CD14-positive monocyte (primary cell): ENCODE measurements around the gene CYP4F11. TPM values are rescaled to one million over a fixed set of nuclear protein-coding genes. Genes with fewer than 3 reads are reported as not detected.

Source experiments
- DNase-seq, 3 donors: peaks; one replicate each; pipeline ENCODE4 v3.0.0-alpha.2; 2011 to 2022
- H2AFZ ChIP-seq: 2 replicates; pipeline ENCODE4 v1.6.0; 2012; ENCODE audit warnings: mild to moderate bottlenecking, low read depth, low read length, inconsistent platforms; ENCODE audit not compliant: insufficient read depth, poor library complexity, severe bottlenecking
- H3K27ac ChIP-seq, 2 donors: 1 replicate in 1 of 2; 2 replicates in 1 of 2; pipeline ENCODE4 v1.5.1; 2012 to 2013; ENCODE audit warnings: low read length in 2 of 2, control low read depth in 1 of 2, inconsistent platforms in 1 of 2, low read depth in 1 of 2, mild to moderate bottlenecking in 1 of 2
- H3K27me3 ChIP-seq, 2 donors: one replicate each; pipeline versions ENCODE4 v1.6.0 to v1.6.1; 2011 to 2013; ENCODE audit warnings: low read length in 2 of 2; ENCODE audit not compliant: control insufficient read depth in 2 of 2, insufficient read depth in 2 of 2
- H3K36me3 ChIP-seq, 2 donors: replicated peaks in 1 of 2; 1 replicate in 1 of 2; 2 replicates in 1 of 2; pipeline versions ENCODE4 v1.5.1 to v1.6.1; 2012 to 2013; ENCODE audit warnings: low read length in 2 of 2, control low read depth in 1 of 2, inconsistent platforms in 1 of 2, mild to moderate bottlenecking in 1 of 2; ENCODE audit not compliant: insufficient read depth in 2 of 2, control insufficient read depth in 1 of 2
- H3K4me1 ChIP-seq, 2 donors: 1 replicate in 1 of 2; 2 replicates in 1 of 2; pipeline versions ENCODE4 v1.5.1 to v1.6.1; 2012 to 2013; ENCODE audit warnings: low read length in 2 of 2, control low read depth in 1 of 2, inconsistent platforms in 1 of 2, mild to moderate bottlenecking in 1 of 2, moderate library complexity in 1 of 2; ENCODE audit not compliant: insufficient read depth in 2 of 2, control insufficient read depth in 1 of 2
- H3K4me2 ChIP-seq: replicated peaks from 2 replicates; pipeline ENCODE3; 2012; ENCODE audit warnings: low read length, moderate library complexity, mild to moderate bottlenecking; ENCODE audit not compliant: poor library complexity, severe bottlenecking; ENCODE audit errors: extremely low read depth
- H3K4me3 ChIP-seq, 3 experiments: fragments of 200-600 bp in 1 of 3; sonication (generic) in 1 of 3; replicated peaks in 1 of 3; 1 replicate in 2 of 3; 2 replicates in 1 of 3; pipeline ENCODE4 v1.5.1; 2011 to 2013; ENCODE audit warnings: low read length in 3 of 3, mild to moderate bottlenecking in 3 of 3, control low read depth in 2 of 3, low read depth in 2 of 3, inconsistent platforms in 1 of 3, moderate library complexity in 1 of 3
- H3K79me2 ChIP-seq: 2 replicates; pipeline ENCODE4 v1.6.0; 2012; ENCODE audit warnings: mild to moderate bottlenecking, control low read depth, inconsistent platforms, low read length, moderate library complexity; ENCODE audit not compliant: insufficient read depth
- H3K9ac ChIP-seq: 2 replicates; pipeline ENCODE4 v1.6.0; 2017; ENCODE audit warnings: low read length, mild to moderate bottlenecking; ENCODE audit not compliant: insufficient read depth, poor library complexity, severe bottlenecking
- H3K9me3 ChIP-seq, 2 donors: replicated peaks in 1 of 2; 1 replicate in 1 of 2; 2 replicates in 1 of 2; pipeline versions ENCODE4 v1.5.1 to v1.6.1; 2012 to 2013; ENCODE audit warnings: low read length in 2 of 2, control low read depth in 1 of 2; ENCODE audit not compliant: control insufficient read depth in 1 of 2, insufficient read depth in 1 of 2
- H4K20me1 ChIP-seq: 2 replicates; pipeline ENCODE4 v1.6.0; 2012; ENCODE audit warnings: mild to moderate bottlenecking, low read length, control low read depth, moderate library complexity; ENCODE audit not compliant: insufficient read depth
- H3K27ac Mint-ChIP-seq, 7 donors: one replicate each; pipeline ENCODE4 v1.8.0; 2020; ENCODE audit warnings: mild to moderate bottlenecking in 7 of 7, mixed read lengths in 7 of 7, moderate library complexity in 6 of 7, inconsistent platforms in 2 of 7
- H3K27me3 Mint-ChIP-seq, 3 donors: one replicate each; pipeline ENCODE4 v1.8.0; 2021 to 2022; ENCODE audit warnings: low read depth in 3 of 3, mild to moderate bottlenecking in 3 of 3, mixed read lengths in 3 of 3, moderate library complexity in 3 of 3, inconsistent platforms in 1 of 3
- H3K36me3 Mint-ChIP-seq, 2 donors: one replicate each; pipeline ENCODE4 v1.8.0; 2020; ENCODE audit warnings: mixed read lengths in 2 of 2, inconsistent platforms in 1 of 2, mild to moderate bottlenecking in 1 of 2
- H3K4me1 Mint-ChIP-seq: one replicate; pipeline ENCODE4 v1.8.0; 2020; ENCODE audit warnings: mild to moderate bottlenecking, mixed read lengths
- H3K4me3 Mint-ChIP-seq, 2 donors: one replicate each; pipeline ENCODE4 v1.8.0; 2020; ENCODE audit warnings: mild to moderate bottlenecking in 2 of 2, mixed read lengths in 2 of 2, moderate library complexity in 1 of 2
- H3K9me3 Mint-ChIP-seq, 7 donors: one replicate each; pipeline ENCODE4 v1.8.0; 2020 to 2022; ENCODE audit warnings: mixed read lengths in 7 of 7, mild to moderate bottlenecking in 6 of 7, moderate library complexity in 6 of 7, inconsistent platforms in 2 of 7
- CTCF ChIP-seq: fragments of 200-600 bp; IDR thresholded peaks from one replicate; pipeline ENCODE4 v1.8.0; 2022; ENCODE audit warnings: antibody characterized with exemption, mild to moderate bottlenecking
- WGBS: methylation state at CpG from one replicate; pipeline ENCODE4 v1.1.5; 2013; ENCODE audit warnings: missing lambda C conversion rate; ENCODE audit not compliant: insufficient coverage; 5-methylcytosine and 5-hydroxymethylcytosine counted together
- intact Hi-C, 2 donors: fragments of 100-400 bp; cut with micrococcal nuclease; formaldehyde crosslinking; loops; one replicate each; pipeline versions ENCODE4 v1.15.0 to v1.15.1; 2023
- polyA plus RNA-seq, 3 donors: library from polyadenylated mRNA; depleted of rRNA in 1 of 3; unstranded in 2 of 3; stranded (reverse) in 1 of 3; fragments of 300-500 nt in 2 of 3; fragments of >200 nt in 1 of 3; fragmentation: Illumina TruSeq in 2 of 3; gene quantifications; 1 replicate in 2 of 3; 2 replicates in 1 of 3; pipeline ENCODE4 v1.2.3, GENCODE V29; 2012 to 2021

The CYP4F11 gene
- polyA plus RNA-seq, 3 donors, result not detected

DNA sequence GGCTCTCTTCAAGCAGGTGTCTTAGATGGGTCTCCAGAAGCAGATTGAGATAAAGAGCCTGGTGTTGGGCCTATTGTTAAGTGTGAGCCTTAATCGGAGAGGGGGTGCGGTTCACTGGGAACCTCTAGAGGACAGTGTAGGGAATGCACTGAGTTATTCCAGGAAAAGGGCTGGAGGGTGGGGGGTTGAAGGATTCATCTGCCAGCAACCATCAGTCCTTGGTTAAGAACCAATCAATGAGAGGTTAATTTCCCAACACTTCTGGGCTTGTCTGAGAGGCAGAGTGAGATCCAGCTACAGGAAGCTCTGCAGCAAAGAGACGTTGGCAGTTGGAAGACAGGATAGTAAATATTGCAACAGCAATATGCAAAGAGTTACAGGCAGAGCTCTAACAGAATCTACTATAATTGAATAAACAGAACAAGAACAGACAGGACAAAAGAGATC, 65.2 kb downstream of the CYP4F11 start:
- DNase-seq, result peak; percentile 21 to 43 (median 41)
- intact Hi-C loops, result loop anchor here in 1 of 2 donors (5.0 kb wide), 1 partner anchor 237 kb away; no protein-coding TSS in a partner anchor
- H3K27ac ChIP-seq, result no peak overlapping the region
- H3K4me1 Mint-ChIP-seq, result peaks cover 57% of the 10 kb centered on the region
- no peak overlapping the region for H3K4me3 Mint-ChIP-seq
- H3K27ac Mint-ChIP-seq, result peak overlapping the region in 2 of 7 donors; percentile 6 to 75
- H3K27me3 ChIP-seq, result no peaks in the 10 kb centered on the region
- TF ChIP-seq CTCF, result peak; percentile 62
- H3K36me3 Mint-ChIP-seq, result no peaks in the 10 kb centered on the region
- H3K4me3 ChIP-seq, result no peak overlapping the region
- no peaks in the 10 kb centered on the region for H3K9me3 ChIP-seq
- H3K9me3 Mint-ChIP-seq, result peaks cover 0 to 2% (median 0%) of the 10 kb centered on the region in 7 donors
- no peaks in the 10 kb centered on the region for H3K36me3 ChIP-seq
- H4K20me1 ChIP-seq, result no peaks in the 10 kb centered on the region
- 0% methylated on average over 2 of the region's 3 CpGs for WGBS
- no peaks in the 10 kb centered on the region for H3K79me2 ChIP-seq
- peak overlapping the region; percentile 71 for H2AFZ ChIP-seq
- no peaks in the 10 kb centered on the region for H3K27me3 Mint-ChIP-seq
- H3K9ac ChIP-seq, result no peak overlapping the region
- peaks cover 29 to 34% of the 10 kb centered on the region in 2 donors for H3K4me1 ChIP-seq
- H3K4me2 ChIP-seq, result peak overlapping the region; percentile 11

DNA sequence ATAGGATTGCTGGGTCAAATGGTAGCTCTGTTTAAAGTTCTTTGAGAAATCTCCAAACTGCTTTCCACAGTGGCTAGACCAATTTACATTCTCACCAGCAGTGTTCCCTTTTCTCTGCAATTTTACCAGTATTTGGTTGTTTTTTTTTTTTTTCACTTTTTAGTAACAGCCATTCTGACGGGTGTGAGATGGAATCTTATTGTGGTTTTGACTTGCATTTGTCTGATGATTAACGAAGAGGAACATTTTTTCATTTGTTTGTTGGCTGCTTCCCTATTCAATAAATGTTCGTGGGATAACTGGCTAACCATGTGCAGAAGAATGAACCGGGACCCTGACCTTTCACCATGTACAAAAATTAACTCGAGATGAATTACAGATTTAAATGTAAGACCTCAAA, 67.7 kb downstream of the CYP4F11 start:
- intact Hi-C loops, result loop anchor here in 1 of 2 donors (5.0 kb wide), 1 partner anchor 234 kb away; no protein-coding TSS in a partner anchor

More for the DNA sequence above, 67.7 kb downstream of the CYP4F11 start:
- no peak overlapping the region for H3K4me2 ChIP-seq
- TF ChIP-seq CTCF, result no peak
- H2AFZ ChIP-seq, result no peak overlapping the region
- WGBS, result 0% methylated on average over 3 of the region's 5 CpGs
- H3K27ac ChIP-seq, result no peak overlapping the region
- no peaks in the 10 kb centered on the region for H3K79me2 ChIP-seq
- peaks cover 58% of the 10 kb centered on the region for H3K4me1 Mint-ChIP-seq
- no peaks in the 10 kb centered on the region for H4K20me1 ChIP-seq
- peaks cover 0 to 8% (median 0%) of the 10 kb centered on the region in 3 donors for H3K27me3 Mint-ChIP-seq
- no peaks in the 10 kb centered on the region for H3K36me3 ChIP-seq
- H3K36me3 Mint-ChIP-seq, result no peaks in the 10 kb centered on the region
- H3K9me3 ChIP-seq, result no peaks in the 10 kb centered on the region
- H3K4me3 ChIP-seq, result no peak overlapping the region
- peaks cover 27 to 31% of the 10 kb centered on the region in 2 donors for H3K4me1 ChIP-seq
- H3K9me3 Mint-ChIP-seq, result no peaks in the 10 kb centered on the region
- no peak overlapping the region for H3K4me3 Mint-ChIP-seq
- H3K27me3 ChIP-seq, result no peaks in the 10 kb centered on the region
- no peak overlapping the region for H3K27ac Mint-ChIP-seq
- no peak for DNase-seq
- H3K9ac ChIP-seq, result no peak overlapping the region
